ENCODE measurements around the gene HOXD13.

DNA sequence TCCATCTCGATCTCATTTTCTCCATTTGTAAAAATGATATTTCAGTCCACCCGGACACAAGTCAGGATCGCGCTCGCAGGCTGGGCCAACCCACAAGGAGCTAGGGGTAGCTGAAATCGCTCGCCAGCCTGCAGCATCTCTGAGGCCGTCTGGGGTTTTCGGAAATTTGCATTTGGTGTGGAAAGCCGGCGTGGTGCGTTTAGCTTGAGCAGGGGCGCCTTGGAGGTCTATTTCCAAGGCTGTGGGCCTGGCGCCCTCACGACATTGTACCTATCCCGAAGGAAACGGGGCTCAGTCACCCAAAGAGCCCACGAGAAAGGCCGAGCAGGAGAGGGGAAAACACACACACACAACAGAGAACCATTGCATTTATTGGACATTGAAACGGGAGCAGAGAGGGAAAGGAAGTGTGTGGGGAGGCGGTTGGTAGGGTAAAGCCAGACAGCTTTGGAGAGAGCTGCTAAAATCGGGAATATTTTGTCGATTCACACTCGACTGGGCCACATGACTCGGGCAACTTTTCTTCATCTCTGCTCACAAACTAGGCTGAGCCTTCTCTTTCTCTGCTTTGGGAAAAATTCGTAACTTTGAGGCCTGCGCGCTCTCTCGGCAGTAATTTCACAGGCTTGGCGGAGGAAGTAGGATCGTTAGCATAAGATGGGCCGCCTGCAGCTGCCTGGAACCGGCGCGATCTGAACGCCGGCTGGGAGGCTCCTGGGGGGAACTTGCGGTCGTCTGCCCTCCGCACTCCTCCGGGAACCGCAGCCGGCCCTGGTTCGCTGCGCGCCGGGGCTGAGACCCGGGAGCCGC, 35.9 kb downstream of the HOXD13 start:
- no peak for TF ChIP-seq EZH2 (IDR thresholded peaks at IDR 0.05)
- peak; percentile 30; the same call in 1 of the 2 replicates for TF ChIP-seq POLR2AphosphoS5 (IDR thresholded peaks at IDR 0.05; ENCODE audit: borderline replicate concordance, low read depth, low read length)
- no peak for TF ChIP-seq FOXP2 (optimal IDR thresholded peaks at IDR 0.05; ENCODE audit: control extremely low read depth, extremely low read length, insufficient read depth)

All from SK-N-MC (cell line).